HepG2 (cell line): Measurements from ENCODE around the gene HOXA6. TPM values are rescaled to one million over a fixed set of nuclear protein-coding genes. Genes with fewer than 3 reads are reported as not detected.

Source experiments
- ARNT ChIP-seq: fragments of 450-650 bp; IDR thresholded peaks from 2 replicates; pipeline ENCODE4 v1.6.1; 2017
- BRD4 ChIP-seq: sonication (generic); formaldehyde crosslinking; IDR thresholded peaks from 2 replicates; pipeline ENCODE4 v1.4.0; 2020; ENCODE audit warnings: missing genetic modification reagents
- CAMTA2 ChIP-seq: sonication (generic); formaldehyde crosslinking; IDR thresholded peaks from 2 replicates; pipeline ENCODE4 v1.4.0; 2020; ENCODE audit warnings: mild to moderate bottlenecking, missing genetic modification reagents, borderline replicate concordance
- CENPX ChIP-seq: sonication (generic); formaldehyde crosslinking; IDR thresholded peaks from 2 replicates; pipeline ENCODE4 v1.9.0; 2021; ENCODE audit warnings: mild to moderate bottlenecking, missing genetic modification reagents, moderate library complexity
- HMG20A ChIP-seq: IDR thresholded peaks from 2 replicates; pipeline ENCODE4 v1.6.1; 2016; ENCODE audit warnings: borderline replicate concordance
- HNRNPUL1 ChIP-seq: fragments of 200-400 bp; formaldehyde crosslinking; IDR thresholded peaks from 2 replicates; pipeline ENCODE4 v1.6.1; 2017; ENCODE audit warnings: low read depth, mild to moderate bottlenecking, low read length, moderate library complexity
- JUNB ChIP-seq: sonication (generic); formaldehyde crosslinking; IDR thresholded peaks from 2 replicates; pipeline ENCODE4 v1.8.0; 2022; ENCODE audit warnings: missing genetic modification reagents, mild to moderate bottlenecking, borderline replicate concordance
- KLF16 ChIP-seq, 2 experiments: sonication (generic) in 1 of 2; formaldehyde crosslinking in 1 of 2; IDR thresholded peaks; 2 replicates each; pipeline versions ENCODE4 v1.6.1 to v1.8.0; 2016 to 2023; ENCODE audit warnings: missing genetic modification reagents in 2 of 2, missing compliant biosample characterization in 1 of 2
- KMT2A ChIP-seq: sonication (generic); formaldehyde crosslinking; IDR thresholded peaks from 2 replicates; pipeline ENCODE4 v1.4.0; 2020; ENCODE audit warnings: missing genetic modification reagents
- MAFF ChIP-seq: IDR thresholded peaks from 2 replicates; pipeline ENCODE4 v1.6.1; 2011; ENCODE audit warnings: low read depth, low read length, improper control_type of control experiment
- MEIS1 ChIP-seq: sonication (generic); formaldehyde crosslinking; IDR thresholded peaks from 2 replicates; pipeline ENCODE4 v1.9.0; 2021; ENCODE audit warnings: mild to moderate bottlenecking, missing genetic modification reagents, moderate library complexity, borderline replicate concordance
- MXI1 ChIP-seq: IDR thresholded peaks from 3 replicates; pipeline ENCODE4 v1.6.1; 2012; ENCODE audit warnings: low read depth, low read length, inconsistent platforms, borderline replicate concordance
- NBN ChIP-seq: fragments of 450-650 bp; conservative IDR thresholded peaks from 2 replicates; pipeline ENCODE4 v1.6.1; 2017
- NR1H2 ChIP-seq: sonication (generic); formaldehyde crosslinking; IDR thresholded peaks from 2 replicates; pipeline ENCODE4 v1.8.1; 2022; ENCODE audit warnings: low read depth, missing genetic modification reagents, borderline replicate concordance
- PHF5A ChIP-seq: IDR thresholded peaks from one replicate; pipeline ENCODE4 v1.6.1; 2018; ENCODE audit warnings: low read depth, missing genetic modification reagents; ENCODE audit not compliant: unreplicated experiment
- RBFOX2 ChIP-seq: fragments of 200-400 bp; formaldehyde crosslinking; IDR thresholded peaks from 2 replicates; pipeline ENCODE4 v1.6.1; 2017; ENCODE audit warnings: low read depth, mild to moderate bottlenecking, low read length
- SALL2 ChIP-seq: sonication (generic); formaldehyde crosslinking; IDR thresholded peaks from 2 replicates; pipeline ENCODE4 v1.8.1; 2023; ENCODE audit warnings: mild to moderate bottlenecking, missing genetic modification reagents, inconsistent platforms
- SRY ChIP-seq: sonication (generic); formaldehyde crosslinking; IDR thresholded peaks from 2 replicates; pipeline ENCODE4 v1.8.0; 2022; ENCODE audit warnings: mild to moderate bottlenecking, missing genetic modification reagents
- ZNF282 ChIP-seq: fragments of 450-650 bp; IDR thresholded peaks from 2 replicates; pipeline ENCODE4 v1.6.1; 2018; ENCODE audit not compliant: partially characterized antibody
- ZNF546 ChIP-seq: sonication (generic); formaldehyde crosslinking; conservative IDR thresholded peaks from 2 replicates; pipeline ENCODE4 v1.8.1; 2023; ENCODE audit warnings: mild to moderate bottlenecking, missing genetic modification reagents
- ZNF572 ChIP-seq: sonication (generic); formaldehyde crosslinking; IDR thresholded peaks from 2 replicates; pipeline ENCODE4 v1.5.1; 2020; ENCODE audit warnings: mild to moderate bottlenecking, missing genetic modification reagents
- ZNF629 ChIP-seq: sonication (generic); formaldehyde crosslinking; conservative IDR thresholded peaks from 2 replicates; pipeline ENCODE4 v1.5.0; 2020; ENCODE audit warnings: missing genetic modification reagents
- ZNF75D ChIP-seq: sonication (generic); formaldehyde crosslinking; IDR thresholded peaks from 2 replicates; pipeline ENCODE4 v1.8.1; 2023; ENCODE audit warnings: missing genetic modification reagents, mild to moderate bottlenecking, borderline replicate concordance
- polyA plus RNA-seq, 8 experiments: library from polyadenylated mRNA; depleted of rRNA in 3 of 8; stranded (reverse) in 7 of 8; unstranded in 1 of 8; fragments of >200 nt; fragmentation: Illumina TruSeq in 4 of 8; extraction: Trizol in 4 of 8; gene quantifications; 2 replicates each; pipeline versions ENCODE4 v1.2.1 to v1.2.3, GENCODE V29; 2011 to 2016; ENCODE audit warnings: low read depth in 4 of 8, missing spikeins in 1 of 8, mixed read lengths in 1 of 8; ENCODE audit not compliant: insufficient read depth in 1 of 8
- total RNA-seq, 5 experiments: library from RNA; depleted of rRNA; stranded (reverse); fragments of >200 nt; fragmentation: Illumina TruSeq; extraction: Trizol; gene quantifications; 2 replicates each; pipeline ENCODE4 v1.2.3, GENCODE V29; 2016; ENCODE audit warnings: low read depth in 1 of 5
- TF ChIP-seq, protein P1 (sequence below): sonication (generic); formaldehyde crosslinking; IDR thresholded peaks from 2 replicates; pipeline ENCODE4 v1.4.0; 2020; ENCODE audit warnings: mild to moderate bottlenecking, missing genetic modification reagents
- TF ChIP-seq, protein P2 (sequence below): sonication (generic); formaldehyde crosslinking; IDR thresholded peaks from 2 replicates; pipeline ENCODE4 v1.4.0; 2020; ENCODE audit warnings: missing genetic modification reagents
- TF ChIP-seq, protein P3 (sequence below): sonication (generic); formaldehyde crosslinking; IDR thresholded peaks from 2 replicates; pipeline ENCODE4 v1.8.1; 2023; ENCODE audit warnings: missing genetic modification reagents, inconsistent platforms, borderline replicate concordance

Gene HOXA6
- total and polyA plus RNA-seq, 2 of the 13 experiments (the other 11 are each of a cell fraction or from before 2014, with no cell fraction given) = 1.3 to 1.5 TPM

GRCh38 chr7:27122077-27122910, 25.3 kb downstream of the HOXA6 start (continued):
- TF ChIP-seq, protein P1, sequence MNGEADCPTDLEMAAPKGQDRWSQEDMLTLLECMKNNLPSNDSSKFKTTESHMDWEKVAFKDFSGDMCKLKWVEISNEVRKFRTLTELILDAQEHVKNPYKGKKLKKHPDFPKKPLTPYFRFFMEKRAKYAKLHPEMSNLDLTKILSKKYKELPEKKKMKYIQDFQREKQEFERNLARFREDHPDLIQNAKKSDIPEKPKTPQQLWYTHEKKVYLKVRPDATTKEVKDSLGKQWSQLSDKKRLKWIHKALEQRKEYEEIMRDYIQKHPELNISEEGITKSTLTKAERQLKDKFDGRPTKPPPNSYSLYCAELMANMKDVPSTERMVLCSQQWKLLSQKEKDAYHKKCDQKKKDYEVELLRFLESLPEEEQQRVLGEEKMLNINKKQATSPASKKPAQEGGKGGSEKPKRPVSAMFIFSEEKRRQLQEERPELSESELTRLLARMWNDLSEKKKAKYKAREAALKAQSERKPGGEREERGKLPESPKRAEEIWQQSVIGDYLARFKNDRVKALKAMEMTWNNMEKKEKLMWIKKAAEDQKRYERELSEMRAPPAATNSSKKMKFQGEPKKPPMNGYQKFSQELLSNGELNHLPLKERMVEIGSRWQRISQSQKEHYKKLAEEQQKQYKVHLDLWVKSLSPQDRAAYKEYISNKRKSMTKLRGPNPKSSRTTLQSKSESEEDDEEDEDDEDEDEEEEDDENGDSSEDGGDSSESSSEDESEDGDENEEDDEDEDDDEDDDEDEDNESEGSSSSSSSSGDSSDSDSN (CRISPR knock-in tag) = no peak; the same call in 1 of the 2 replicates
- TF ChIP-seq PHF5A (no peak), RBFOX2 (peak; percentile 77), ZNF75D (CRISPR knock-in tag) (no peak), MXI1 (no peak), ZNF572 (no peak), MAFF (no peak), CENPX (CRISPR knock-in tag) (no peak), NBN (no peak), SALL2 (CRISPR knock-in tag) (no peak; the same call in 1 of the 2 replicates), SRY (peak; percentile 61; the same call in 1 of the 2 replicates), ARNT (no peak), MEIS1 (no peak; the same call in 1 of the 2 replicates), KLF16 (CRISPR knock-in tag; IDR thresholded peaks at IDR 0.05) (peak in 1 of 2 experiments; percentile 70; a peak in 2 of 4 replicates), CAMTA2 (no peak), JUNB (CRISPR knock-in tag) (no peak; the same call in 1 of the 2 replicates), ZNF282 (no peak), NR1H2 (no peak), HMG20A (CRISPR knock-in tag) (no peak; the same call in 1 of the 2 replicates), ZNF629 (no peak), ZNF546 (CRISPR knock-in tag) (0 out of 2 replicates have a peak, but pooled peaks have one; percentile 40), KMT2A (CRISPR knock-in tag) (peak; percentile 51; the same call in 1 of the 2 replicates), HNRNPUL1 (peak; percentile 72), BRD4 (CRISPR knock-in tag) (peak; percentile 92)
- TF ChIP-seq, protein P2, sequence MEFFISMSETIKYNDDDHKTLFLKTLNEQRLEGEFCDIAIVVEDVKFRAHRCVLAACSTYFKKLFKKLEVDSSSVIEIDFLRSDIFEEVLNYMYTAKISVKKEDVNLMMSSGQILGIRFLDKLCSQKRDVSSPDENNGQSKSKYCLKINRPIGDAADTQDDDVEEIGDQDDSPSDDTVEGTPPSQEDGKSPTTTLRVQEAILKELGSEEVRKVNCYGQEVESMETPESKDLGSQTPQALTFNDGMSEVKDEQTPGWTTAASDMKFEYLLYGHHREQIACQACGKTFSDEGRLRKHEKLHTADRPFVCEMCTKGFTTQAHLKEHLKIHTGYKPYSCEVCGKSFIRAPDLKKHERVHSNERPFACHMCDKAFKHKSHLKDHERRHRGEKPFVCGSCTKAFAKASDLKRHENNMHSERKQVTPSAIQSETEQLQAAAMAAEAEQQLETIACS (CRISPR knock-in tag) = no peak
- TF ChIP-seq, protein P3, sequence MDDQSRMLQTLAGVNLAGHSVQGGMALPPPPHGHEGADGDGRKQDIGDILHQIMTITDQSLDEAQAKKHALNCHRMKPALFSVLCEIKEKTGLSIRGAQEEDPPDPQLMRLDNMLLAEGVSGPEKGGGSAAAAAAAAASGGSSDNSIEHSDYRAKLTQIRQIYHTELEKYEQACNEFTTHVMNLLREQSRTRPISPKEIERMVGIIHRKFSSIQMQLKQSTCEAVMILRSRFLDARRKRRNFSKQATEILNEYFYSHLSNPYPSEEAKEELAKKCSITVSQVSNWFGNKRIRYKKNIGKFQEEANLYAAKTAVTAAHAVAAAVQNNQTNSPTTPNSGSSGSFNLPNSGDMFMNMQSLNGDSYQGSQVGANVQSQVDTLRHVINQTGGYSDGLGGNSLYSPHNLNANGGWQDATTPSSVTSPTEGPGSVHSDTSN = no peak
